ENCODE measurements around the gene CNNM2.
A peak's percentile ranks its signal among the peaks of the same experiment; 100 is the strongest.

Gene CNNM2

GRCh38 chr10:103082683-103083082, 164.6 kb downstream of the CNNM2 start:
- H3K4me1 Mint-ChIP-seq, result no peaks in the 10 kb centered on the region
- no peaks in the 10 kb centered on the region for H3K9me3 Mint-ChIP-seq
- peaks cover 4% of the 10 kb centered on the region for H3K36me3 Mint-ChIP-seq
- H3K27me3 Mint-ChIP-seq, result no peaks in the 10 kb centered on the region
- H3K27ac Mint-ChIP-seq, result peak overlapping the region; percentile 61
- no peak overlapping the region for H3K4me3 Mint-ChIP-seq

DNA sequence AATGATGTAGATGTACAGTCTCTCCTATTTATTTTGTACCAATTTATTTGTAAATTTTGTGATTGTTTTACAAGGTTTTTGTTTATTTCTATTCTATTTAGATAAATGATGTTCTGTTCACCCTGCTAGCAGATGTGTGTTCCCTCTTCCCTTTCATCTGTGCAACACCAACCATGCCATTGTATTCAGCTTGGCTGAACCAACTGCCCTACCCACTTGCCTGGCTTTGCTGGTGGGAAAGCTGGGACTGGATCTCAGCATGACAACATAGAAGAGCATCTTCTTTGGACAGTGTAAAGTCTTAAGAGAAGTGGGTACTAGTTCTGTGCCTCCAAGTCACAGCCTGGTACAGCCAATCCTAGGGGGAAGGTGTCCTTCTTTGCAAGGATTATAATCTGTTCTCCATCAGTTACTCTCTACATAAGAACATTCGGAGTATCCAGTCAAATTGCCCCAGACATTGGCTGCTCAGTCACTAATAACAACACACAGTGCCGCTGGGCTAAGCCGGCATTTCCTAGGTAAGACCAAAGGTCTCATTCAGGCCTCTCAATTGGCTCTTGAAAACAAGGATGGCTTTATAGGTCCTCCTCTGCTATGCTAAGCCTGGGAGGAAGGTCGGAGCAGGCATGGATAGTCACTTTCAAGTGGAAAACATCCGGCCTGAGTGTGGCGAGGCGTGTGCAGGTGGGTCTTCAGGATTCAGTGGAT, 165.3 kb downstream of the CNNM2 start:
- no peak overlapping the region for H3K4me3 Mint-ChIP-seq
- H3K27me3 Mint-ChIP-seq, result no peaks in the 10 kb centered on the region
- H3K4me1 Mint-ChIP-seq, result no peaks in the 10 kb centered on the region
- H3K36me3 Mint-ChIP-seq, result peaks cover 2% of the 10 kb centered on the region
- H3K9me3 Mint-ChIP-seq, result no peaks in the 10 kb centered on the region
- no peak overlapping the region for H3K27ac Mint-ChIP-seq

- no peak overlapping the region for H3K4me3 Mint-ChIP-seq
- H3K9me3 Mint-ChIP-seq, result no peaks in the 10 kb centered on the region
- H3K27me3 Mint-ChIP-seq, result no peaks in the 10 kb centered on the region
- H3K36me3 Mint-ChIP-seq, result no peaks in the 10 kb centered on the region
- H3K27ac Mint-ChIP-seq, result no peak overlapping the region
- H3K4me1 Mint-ChIP-seq, result no peaks in the 10 kb centered on the region
Measured at GRCh38 chr10:103083977-103084320, 165.9 kb downstream of the CNNM2 start.

- Mint-ChIP-seq H3K36me3 (peaks cover 2% of the 10 kb centered on the region), H3K27ac (no peak overlapping the region), H3K9me3 (no peaks in the 10 kb centered on the region), H3K4me1 (no peaks in the 10 kb centered on the region), H3K4me3 (no peak overlapping the region), H3K27me3 (no peaks in the 10 kb centered on the region)
Measured at GRCh38 chr10:103086261-103086660, 168.2 kb downstream of the CNNM2 start.

GRCh38 chr10:103086799-103087198, 168.7 kb downstream of the CNNM2 start:
- no peaks in the 10 kb centered on the region for H3K4me1 Mint-ChIP-seq
- H3K27me3 Mint-ChIP-seq, result no peaks in the 10 kb centered on the region
- H3K27ac Mint-ChIP-seq, result no peak overlapping the region
- no peaks in the 10 kb centered on the region for H3K9me3 Mint-ChIP-seq
- no peak overlapping the region for H3K4me3 Mint-ChIP-seq
- H3K36me3 Mint-ChIP-seq, result peaks cover 2% of the 10 kb centered on the region

GRCh38 chr10:103089493-103089892, 171.4 kb downstream of the CNNM2 start:
- Mint-ChIP-seq H3K27me3 (no peaks in the 10 kb centered on the region), H3K4me1 (no peaks in the 10 kb centered on the region), H3K4me3 (no peak overlapping the region), H3K27ac (no peak overlapping the region), H3K9me3 (no peaks in the 10 kb centered on the region), H3K36me3 (peaks cover 5% of the 10 kb centered on the region)

GRCh38 chr10:103090911-103091310, 172.8 kb downstream of the CNNM2 start:
- Mint-ChIP-seq H3K9me3 (no peaks in the 10 kb centered on the region), H3K4me1 (no peaks in the 10 kb centered on the region), H3K36me3 (peaks cover 6% of the 10 kb centered on the region), H3K27ac (peak overlapping the region; percentile 12), H3K4me3 (no peak overlapping the region), H3K27me3 (no peaks in the 10 kb centered on the region)

DNA sequence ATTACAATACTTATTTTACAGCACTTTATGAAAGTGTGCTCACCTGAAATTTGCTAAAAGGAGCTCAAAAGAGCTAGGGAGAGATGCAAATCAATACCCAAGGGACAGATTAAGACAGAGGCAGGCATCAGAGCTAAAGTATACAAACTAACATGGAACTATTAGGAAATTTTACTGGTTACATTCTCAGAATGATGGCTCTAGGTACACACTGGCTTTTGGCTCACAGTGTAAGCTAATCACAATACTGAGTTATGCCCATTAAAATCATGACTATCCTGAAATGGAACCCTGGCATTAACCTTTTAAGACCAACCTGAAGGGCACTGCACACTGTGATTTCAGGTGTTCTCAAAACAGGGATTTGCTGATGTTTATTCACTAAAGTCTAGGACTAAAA, 176.9 kb downstream of the CNNM2 start:
- Mint-ChIP-seq H3K27ac (peak overlapping the region; percentile 23), H3K27me3 (no peaks in the 10 kb centered on the region), H3K9me3 (no peaks in the 10 kb centered on the region)

GRCh38 chr10:103096130-103096529, 178.0 kb downstream of the CNNM2 start:
- Mint-ChIP-seq H3K4me3 (no peak overlapping the region), H3K36me3 (peaks cover 6% of the 10 kb centered on the region), H3K4me1 (peaks cover 3% of the 10 kb centered on the region), H3K27ac (peak overlapping the region; percentile 14), H3K9me3 (no peaks in the 10 kb centered on the region), H3K27me3 (no peaks in the 10 kb centered on the region)

More for the DNA sequence above, 176.9 kb downstream of the CNNM2 start:
- no peak overlapping the region for H3K4me3 Mint-ChIP-seq
- peaks cover 3% of the 10 kb centered on the region for H3K4me1 Mint-ChIP-seq
- peaks cover 8% of the 10 kb centered on the region for H3K36me3 Mint-ChIP-seq

- Mint-ChIP-seq H3K36me3 (peaks cover 6% of the 10 kb centered on the region), H3K4me3 (no peak overlapping the region), H3K4me1 (peaks cover 8% of the 10 kb centered on the region), H3K9me3 (no peaks in the 10 kb centered on the region), H3K27me3 (no peaks in the 10 kb centered on the region), H3K27ac (no peak overlapping the region)
Measured at GRCh38 chr10:103098240-103098639, 180.1 kb downstream of the CNNM2 start.

- H3K27ac Mint-ChIP-seq, result no peak overlapping the region
Measured at GRCh38 chr10:103100620-103101019, 182.5 kb downstream of the CNNM2 start.

DNA sequence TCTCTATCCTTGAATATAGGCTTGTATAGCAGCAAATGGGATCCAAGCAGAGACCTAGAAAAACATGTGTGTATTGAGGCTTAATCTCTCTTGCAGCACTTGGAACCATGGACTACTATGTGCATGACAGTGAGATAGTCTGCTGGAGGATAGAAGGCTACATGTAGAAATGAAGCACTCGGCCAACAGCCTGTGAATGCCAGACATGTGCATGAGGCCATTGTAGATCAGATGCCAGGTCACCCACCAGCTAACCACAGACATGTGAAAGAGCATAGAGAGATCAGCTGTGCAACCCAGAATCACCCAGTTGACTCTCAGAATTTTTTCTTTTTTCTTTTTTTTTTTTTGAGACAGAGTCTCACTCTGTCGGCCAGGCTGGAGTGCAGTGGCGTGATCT, 184.1 kb downstream of the CNNM2 start:
- peaks cover 4% of the 10 kb centered on the region for H3K4me1 Mint-ChIP-seq
- H3K4me3 Mint-ChIP-seq, result no peak overlapping the region
- no peak overlapping the region for H3K27ac Mint-ChIP-seq
- H3K27me3 Mint-ChIP-seq, result no peaks in the 10 kb centered on the region
- no peaks in the 10 kb centered on the region for H3K9me3 Mint-ChIP-seq
- H3K36me3 Mint-ChIP-seq, result peaks cover 1% of the 10 kb centered on the region

More at GRCh38 chr10:103100620-103101019, 182.5 kb downstream of the CNNM2 start:
- Mint-ChIP-seq H3K36me3 (peaks cover 2% of the 10 kb centered on the region), H3K27me3 (no peaks in the 10 kb centered on the region), H3K9me3 (no peaks in the 10 kb centered on the region), H3K4me3 (no peak overlapping the region), H3K4me1 (peaks cover 8% of the 10 kb centered on the region)

DNA sequence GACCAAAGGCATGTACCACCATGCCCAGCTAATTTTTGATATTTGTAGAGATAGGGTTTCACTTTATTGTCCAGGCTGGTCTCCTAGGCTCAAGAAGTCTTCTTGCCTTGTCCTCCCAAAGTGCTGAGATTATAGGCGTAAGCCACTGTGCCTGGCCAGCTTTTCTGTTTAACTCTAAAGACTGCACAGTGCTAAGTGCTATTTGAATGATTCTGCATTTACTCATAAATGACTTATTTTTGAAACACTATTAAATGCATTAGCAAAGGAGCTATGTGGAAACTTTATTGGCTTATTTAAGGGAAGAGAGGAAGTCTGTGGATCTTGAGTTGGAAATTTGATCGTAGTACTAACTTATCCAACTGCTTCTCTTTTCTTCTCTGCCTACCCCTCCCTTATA, 185.9 kb downstream of the CNNM2 start:
- Mint-ChIP-seq H3K4me3 (no peak overlapping the region), H3K36me3 (peaks cover 1% of the 10 kb centered on the region), H3K27me3 (no peaks in the 10 kb centered on the region), H3K4me1 (peaks cover 4% of the 10 kb centered on the region), H3K9me3 (no peaks in the 10 kb centered on the region), H3K27ac (no peak overlapping the region)

DNA sequence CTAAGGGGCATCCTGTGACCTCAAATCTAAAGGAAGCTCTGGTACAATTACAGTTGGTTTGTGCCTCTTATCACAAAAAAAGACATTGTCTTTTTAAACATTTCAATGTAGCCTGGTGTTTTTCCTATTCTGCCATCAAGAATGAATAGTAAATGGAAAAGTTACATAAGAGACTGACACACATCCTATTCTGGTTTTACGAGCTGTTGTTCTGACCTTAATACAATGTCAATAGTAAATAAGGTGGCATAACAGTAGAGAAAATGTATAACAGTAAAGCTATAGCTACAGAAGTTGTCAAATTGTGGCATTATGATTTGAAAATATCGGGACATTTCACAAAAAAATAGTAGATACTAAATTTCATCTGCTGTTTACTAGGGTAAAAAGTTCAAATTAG, 186.6 kb downstream of the CNNM2 start:
- Mint-ChIP-seq H3K4me1 (peaks cover 4% of the 10 kb centered on the region), H3K27ac (no peak overlapping the region), H3K27me3 (no peaks in the 10 kb centered on the region), H3K9me3 (no peaks in the 10 kb centered on the region), H3K36me3 (peaks cover 3% of the 10 kb centered on the region), H3K4me3 (no peak overlapping the region)

DNA sequence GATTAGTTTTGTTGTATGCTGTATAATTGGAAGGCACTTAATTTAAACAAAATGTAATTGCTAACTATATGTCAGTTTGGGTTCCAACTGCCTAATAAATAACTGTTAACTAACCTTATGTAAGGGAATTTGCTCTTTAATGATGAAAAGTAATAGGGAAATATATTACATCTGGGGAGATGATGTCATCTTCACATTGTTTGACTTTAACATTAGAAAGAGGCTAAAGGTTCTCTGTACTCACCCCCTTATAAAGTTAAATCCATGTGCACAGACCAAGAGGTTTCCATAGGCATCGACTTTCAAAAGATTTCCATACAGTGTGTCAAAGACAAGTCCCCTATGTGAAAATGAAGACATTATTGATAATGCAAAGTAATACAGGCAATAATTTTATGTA, 187.4 kb downstream of the CNNM2 start:
- Mint-ChIP-seq H3K27ac (no peak overlapping the region), H3K27me3 (no peaks in the 10 kb centered on the region), H3K36me3 (peaks cover 3% of the 10 kb centered on the region), H3K4me3 (no peak overlapping the region), H3K9me3 (no peaks in the 10 kb centered on the region), H3K4me1 (peaks cover 4% of the 10 kb centered on the region)

DNA sequence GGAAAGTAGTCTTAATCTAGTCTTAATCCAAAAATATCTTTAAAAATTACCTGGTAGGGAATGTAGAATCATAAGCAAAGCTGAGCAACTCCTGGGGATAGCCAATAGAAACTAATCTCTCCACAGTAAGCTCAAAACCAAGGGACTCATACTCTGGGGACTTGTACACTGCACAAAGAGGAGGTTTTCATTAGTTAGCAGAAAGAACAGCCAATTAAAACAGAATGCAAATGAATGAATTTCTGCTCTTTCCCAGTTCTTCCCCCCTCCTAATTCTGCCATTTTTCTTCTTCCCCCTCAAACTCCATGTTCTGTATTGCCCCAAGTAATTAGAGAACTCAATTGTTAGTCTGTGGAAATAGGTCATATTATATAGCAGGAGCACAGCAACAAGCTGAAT, 188.4 kb downstream of the CNNM2 start:
- Mint-ChIP-seq H3K9me3 (no peaks in the 10 kb centered on the region), H3K4me1 (peaks cover 9% of the 10 kb centered on the region), H3K27ac (no peak overlapping the region), H3K27me3 (no peaks in the 10 kb centered on the region), H3K4me3 (no peak overlapping the region), H3K36me3 (peaks cover 3% of the 10 kb centered on the region)

GRCh38 chr10:103109821-103110220, 191.7 kb downstream of the CNNM2 start:
- peaks cover 16% of the 10 kb centered on the region for H3K4me1 Mint-ChIP-seq
- no peak overlapping the region for H3K4me3 Mint-ChIP-seq
- no peak overlapping the region for H3K27ac Mint-ChIP-seq
- no peaks in the 10 kb centered on the region for H3K9me3 Mint-ChIP-seq
- peaks cover 3% of the 10 kb centered on the region for H3K36me3 Mint-ChIP-seq
- H3K27me3 Mint-ChIP-seq, result no peaks in the 10 kb centered on the region

Measured in activated naive CD4-positive, alpha-beta T cell treated with anti-CD3 and anti-CD28 coated beads, Interleukin-2, amount 50 U/mL, for 24 hours (primary cell).